Sigmoid colon (tissue), 7 donors: Measurements from ENCODE around the gene NPHP4. TPM values are rescaled to one million over a fixed set of nuclear protein-coding genes. Genes with fewer than 3 reads are reported as not detected.
A peak's percentile ranks its signal among the peaks of the same experiment; 100 is the strongest.

Source experiments
- DNase-seq: peaks from one replicate; pipeline ENCODE4 v3.0.0-alpha.2; 2019
- H3K27ac ChIP-seq, 4 donors: fragments of 200-600 bp; sonication (generic); one replicate each; pipeline ENCODE4 v1.5.1; 2016 to 2019; ENCODE audit warnings: mild to moderate bottlenecking in 1 of 4
- H3K27me3 ChIP-seq, 3 donors: fragments of 200-600 bp; sonication (generic); one replicate each; pipeline ENCODE4 v1.5.1; 2019; ENCODE audit warnings: mild to moderate bottlenecking in 1 of 3
- H3K36me3 ChIP-seq, 4 donors: fragments of 200-600 bp; sonication (generic); one replicate each; pipeline ENCODE4 v1.5.1; 2016 to 2019
- H3K4me1 ChIP-seq, 4 donors: fragments of 200-600 bp; sonication (generic); one replicate each; pipeline ENCODE4 v1.5.1; 2017 to 2019
- H3K4me3 ChIP-seq, 4 donors: fragments of 200-600 bp; sonication (generic); one replicate each; pipeline ENCODE4 v1.5.1; 2017 to 2019; ENCODE audit warnings: mild to moderate bottlenecking in 2 of 4, moderate library complexity in 1 of 4
- H3K9me3 ChIP-seq, 4 donors: fragments of 200-600 bp in 3 of 4; sonication (generic) in 3 of 4; one replicate each; pipeline versions ENCODE4 v1.5.1 to v1.6.1; 2013 to 2019
- EP300 ChIP-seq, 4 donors: sonication (generic); formaldehyde crosslinking; IDR thresholded peaks; one replicate each; pipeline ENCODE4 v1.6.1; 2017; ENCODE audit warnings: antibody characterized with exemption in 4 of 4
- POLR2A ChIP-seq, 2 donors: fragments of 450-650 bp; IDR thresholded peaks; one replicate each; pipeline ENCODE4 v1.6.1; 2016; ENCODE audit warnings: antibody characterized with exemption in 2 of 2, mild to moderate bottlenecking in 2 of 2, moderate library complexity in 2 of 2
- POLR2AphosphoS5 ChIP-seq, 4 donors: sonication (generic); formaldehyde crosslinking; IDR thresholded peaks; one replicate each; pipeline ENCODE4 v1.6.1; 2017; ENCODE audit warnings: antibody characterized with exemption in 4 of 4
- WGBS, 2 donors: extraction: QIAGEN DNeasy Blood & Tissue Kit; methylation state at CpG; one replicate each; pipeline ENCODE4 v1.1.7; 2013; 5-methylcytosine and 5-hydroxymethylcytosine counted together
- intact Hi-C: fragments of 100-400 bp; cut with DNase I; formaldehyde crosslinking; loops from one replicate; pipeline ENCODE4 v1.15.1; 2023
- polyA plus RNA-seq, 3 donors: library from polyadenylated mRNA; stranded (reverse); fragments of 200-250 nt; gene quantifications; one replicate each; pipeline ENCODE4 v1.2.3, GENCODE V29; 2013
- total RNA-seq, 4 donors: library from RNA; depleted of rRNA; stranded (reverse); fragments of >200 nt; gene quantifications; one replicate each; pipeline ENCODE4 v1.1.0, GENCODE V29; 2016
- TF ChIP-seq, protein P1 (sequence below), 4 experiments: fragments of 450-650 bp in 3 of 4; fragments of 200-600 bp in 1 of 4; IDR thresholded peaks; one replicate each; pipeline ENCODE4 v1.5.1; 2016 to 2019; ENCODE audit warnings: antibody characterized with exemption in 4 of 4, mild to moderate bottlenecking in 3 of 4, moderate library complexity in 2 of 4
- donor health status: healthy with polysubstance abuse.
- donor health status: Bipolar disorder and iron deficiency.
- donor health status: healthy.

NPHP4 gene
- total and polyA plus RNA-seq, 7 donors, result 0.60 to 12.2 (median 5.7) TPM

DNA sequence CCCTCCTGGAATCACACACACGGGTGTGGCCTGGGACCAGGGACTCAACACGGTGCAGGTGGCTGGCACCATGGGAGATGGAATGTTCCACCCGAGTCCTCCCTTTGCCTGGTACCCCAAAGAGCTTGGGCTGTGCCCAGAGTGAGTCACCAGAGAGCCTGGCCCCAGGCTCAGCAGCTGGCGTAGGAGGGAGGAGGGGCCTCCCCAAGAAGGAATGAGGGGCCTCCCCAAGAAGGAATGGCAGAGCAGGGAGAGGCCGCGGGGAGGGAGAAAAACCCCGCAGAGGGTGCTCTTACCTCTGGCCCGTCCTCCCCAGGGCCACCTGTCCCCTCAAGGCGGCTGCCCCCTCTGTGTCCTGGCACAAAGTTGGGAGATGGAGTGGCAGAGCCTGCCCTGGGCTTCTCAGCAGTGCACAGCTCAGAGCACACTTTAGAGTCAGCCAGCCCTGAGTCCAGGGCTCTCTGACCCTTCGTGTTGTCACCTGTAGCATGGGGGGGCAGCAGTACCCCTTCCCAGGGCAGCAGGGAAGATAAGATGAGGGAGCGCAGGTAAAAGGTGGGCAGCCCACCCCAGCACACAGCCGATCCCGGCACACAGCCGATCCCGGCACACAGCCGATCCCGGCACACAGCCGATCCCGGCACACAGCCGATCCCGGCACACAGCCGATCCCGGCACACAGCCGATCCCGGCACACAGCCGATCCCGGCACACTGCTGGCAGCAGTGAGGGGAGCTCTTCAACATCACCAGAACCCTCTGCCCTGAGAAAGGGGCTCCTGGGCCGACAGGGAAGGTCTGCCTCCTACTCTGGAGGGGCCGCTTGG is 33.3 kb upstream of the NPHP4 start:
- H3K36me3 ChIP-seq, result no peaks in the 10 kb centered on the region
- no peak for DNase-seq
- H3K4me1 ChIP-seq, result no peaks in the 10 kb centered on the region
- peak overlapping the region in 1 of 4 donors; percentile 34 for H3K4me3 ChIP-seq
- TF ChIP-seq EP300 (IDR thresholded peaks at IDR 0.05) (no peak), POLR2A (IDR thresholded peaks at IDR 0.05) (no peak), POLR2AphosphoS5 (IDR thresholded peaks at IDR 0.05) (no peak)
- TF ChIP-seq, protein P1, sequence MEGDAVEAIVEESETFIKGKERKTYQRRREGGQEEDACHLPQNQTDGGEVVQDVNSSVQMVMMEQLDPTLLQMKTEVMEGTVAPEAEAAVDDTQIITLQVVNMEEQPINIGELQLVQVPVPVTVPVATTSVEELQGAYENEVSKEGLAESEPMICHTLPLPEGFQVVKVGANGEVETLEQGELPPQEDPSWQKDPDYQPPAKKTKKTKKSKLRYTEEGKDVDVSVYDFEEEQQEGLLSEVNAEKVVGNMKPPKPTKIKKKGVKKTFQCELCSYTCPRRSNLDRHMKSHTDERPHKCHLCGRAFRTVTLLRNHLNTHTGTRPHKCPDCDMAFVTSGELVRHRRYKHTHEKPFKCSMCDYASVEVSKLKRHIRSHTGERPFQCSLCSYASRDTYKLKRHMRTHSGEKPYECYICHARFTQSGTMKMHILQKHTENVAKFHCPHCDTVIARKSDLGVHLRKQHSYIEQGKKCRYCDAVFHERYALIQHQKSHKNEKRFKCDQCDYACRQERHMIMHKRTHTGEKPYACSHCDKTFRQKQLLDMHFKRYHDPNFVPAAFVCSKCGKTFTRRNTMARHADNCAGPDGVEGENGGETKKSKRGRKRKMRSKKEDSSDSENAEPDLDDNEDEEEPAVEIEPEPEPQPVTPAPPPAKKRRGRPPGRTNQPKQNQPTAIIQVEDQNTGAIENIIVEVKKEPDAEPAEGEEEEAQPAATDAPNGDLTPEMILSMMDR (IDR thresholded peaks at IDR 0.05), result no peak
- peaks cover 0 to 19% (median 2%) of the 10 kb centered on the region in 3 donors for H3K27me3 ChIP-seq
- 12 to 57% methylated on average over 29 of the region's 29 CpGs for WGBS, 2 donors
- intact Hi-C loops, result no loop called here
- H3K27ac ChIP-seq, result peak overlapping the region in 1 of 4 donors; percentile 28
- H3K9me3 ChIP-seq, result no peaks in the 10 kb centered on the region

DNA sequence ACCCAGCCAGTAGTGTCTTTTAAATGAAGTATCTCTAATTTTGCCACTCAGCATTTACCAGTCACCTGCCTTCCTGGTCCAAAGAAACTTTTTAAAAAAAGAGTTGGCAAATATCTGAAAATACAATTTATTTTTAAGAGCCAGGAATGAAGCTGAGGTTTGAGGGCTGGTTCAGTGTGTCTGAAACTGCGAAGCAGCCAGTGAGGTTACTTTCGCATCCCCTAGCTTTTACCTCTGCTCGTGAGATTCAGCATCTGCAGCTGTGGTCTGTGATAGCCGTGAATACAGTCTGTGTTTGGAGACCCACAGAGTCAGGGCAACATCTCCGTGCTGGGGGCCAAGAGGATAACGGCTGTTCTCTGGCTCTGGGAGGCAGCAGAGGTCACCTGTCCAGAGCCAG is 32.2 kb upstream of the NPHP4 start:
- Histone ChIP-seq H3K27me3 (peaks cover 0 to 19% (median 2%) of the 10 kb centered on the region in 3 donors), H3K27ac (no peak overlapping the region), H3K9me3 (no peaks in the 10 kb centered on the region), H3K36me3 (no peaks in the 10 kb centered on the region), H3K4me3 (no peak overlapping the region), H3K4me1 (no peaks in the 10 kb centered on the region)
- intact Hi-C loops, result no loop called here
- DNase-seq, result no peak
- TF ChIP-seq, protein P1 (IDR thresholded peaks at IDR 0.05), result no peak
- TF ChIP-seq POLR2AphosphoS5 (IDR thresholded peaks at IDR 0.05) (no peak), EP300 (IDR thresholded peaks at IDR 0.05) (no peak), POLR2A (IDR thresholded peaks at IDR 0.05) (no peak)
- 82 to 85% methylated on average over 6 of the region's 6 CpGs for WGBS, 2 donors

DNA sequence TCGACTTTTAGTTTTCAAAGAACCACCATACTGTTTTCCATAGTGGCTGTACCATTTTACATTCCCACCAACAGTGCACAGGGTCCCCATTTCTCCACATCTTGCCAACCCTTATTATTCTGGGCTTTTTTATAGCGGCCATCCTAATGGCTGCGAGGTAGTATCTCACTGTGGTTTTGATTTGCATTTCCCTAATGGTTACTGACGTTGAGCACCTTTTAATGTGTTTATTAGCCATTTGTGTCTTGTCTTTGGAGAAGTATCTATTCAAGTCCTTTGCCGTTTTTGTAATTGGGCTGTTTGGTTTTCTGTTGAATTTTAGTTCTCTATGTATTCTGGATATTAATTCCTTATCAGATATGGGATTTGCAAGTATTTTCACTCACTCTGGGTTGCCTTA is 31.1 kb upstream of the NPHP4 start:
- 83 to 84% methylated on average over 5 of the region's 5 CpGs for WGBS, 2 donors
- TF ChIP-seq POLR2A (IDR thresholded peaks at IDR 0.05) (no peak), EP300 (IDR thresholded peaks at IDR 0.05) (no peak), POLR2AphosphoS5 (IDR thresholded peaks at IDR 0.05) (no peak)
- TF ChIP-seq, protein P1 (IDR thresholded peaks at IDR 0.05), result no peak

GRCh38 chr1:6022193-6022592 is 30.0 kb upstream of the NPHP4 start:
- peaks cover 0 to 19% (median 2%) of the 10 kb centered on the region in 3 donors for H3K27me3 ChIP-seq
- no peak overlapping the region for H3K27ac ChIP-seq
- WGBS, 2 donors, result 97 to 98% methylated on average over 4 of the region's 4 CpGs
- intact Hi-C loops, result no loop called here
- no peak overlapping the region for H3K4me3 ChIP-seq
- no peaks in the 10 kb centered on the region for H3K4me1 ChIP-seq
- H3K9me3 ChIP-seq, result no peaks in the 10 kb centered on the region
- DNase-seq, result no peak
- H3K36me3 ChIP-seq, result no peaks in the 10 kb centered on the region
- no peak for TF ChIP-seq EP300 (IDR thresholded peaks at IDR 0.05)
- TF ChIP-seq, protein P1 (IDR thresholded peaks at IDR 0.05), result no peak
- TF ChIP-seq POLR2A (IDR thresholded peaks at IDR 0.05), result no peak

More for the DNA sequence above, 31.1 kb upstream of the NPHP4 start:
- Histone ChIP-seq H3K27ac (no peak overlapping the region), H3K9me3 (no peaks in the 10 kb centered on the region), H3K36me3 (no peaks in the 10 kb centered on the region), H3K4me3 (no peak overlapping the region), H3K4me1 (no peaks in the 10 kb centered on the region), H3K27me3 (peaks cover 0 to 19% (median 2%) of the 10 kb centered on the region in 3 donors)
- no peak for DNase-seq
- intact Hi-C loops, result no loop called here
